OCI-M2 (cell line): Measurements from ENCODE around the gene HOXD10.
A peak's percentile ranks its signal among the peaks of the same experiment; 100 is the strongest.

ENCODE experiments used
- DNase-seq: peaks from one replicate; lab custom pipeline; 2025; ENCODE audit not compliant: unreplicated experiment; lab: John Stamatoyannopoulos, UW

The HOXD10 gene

DNA sequence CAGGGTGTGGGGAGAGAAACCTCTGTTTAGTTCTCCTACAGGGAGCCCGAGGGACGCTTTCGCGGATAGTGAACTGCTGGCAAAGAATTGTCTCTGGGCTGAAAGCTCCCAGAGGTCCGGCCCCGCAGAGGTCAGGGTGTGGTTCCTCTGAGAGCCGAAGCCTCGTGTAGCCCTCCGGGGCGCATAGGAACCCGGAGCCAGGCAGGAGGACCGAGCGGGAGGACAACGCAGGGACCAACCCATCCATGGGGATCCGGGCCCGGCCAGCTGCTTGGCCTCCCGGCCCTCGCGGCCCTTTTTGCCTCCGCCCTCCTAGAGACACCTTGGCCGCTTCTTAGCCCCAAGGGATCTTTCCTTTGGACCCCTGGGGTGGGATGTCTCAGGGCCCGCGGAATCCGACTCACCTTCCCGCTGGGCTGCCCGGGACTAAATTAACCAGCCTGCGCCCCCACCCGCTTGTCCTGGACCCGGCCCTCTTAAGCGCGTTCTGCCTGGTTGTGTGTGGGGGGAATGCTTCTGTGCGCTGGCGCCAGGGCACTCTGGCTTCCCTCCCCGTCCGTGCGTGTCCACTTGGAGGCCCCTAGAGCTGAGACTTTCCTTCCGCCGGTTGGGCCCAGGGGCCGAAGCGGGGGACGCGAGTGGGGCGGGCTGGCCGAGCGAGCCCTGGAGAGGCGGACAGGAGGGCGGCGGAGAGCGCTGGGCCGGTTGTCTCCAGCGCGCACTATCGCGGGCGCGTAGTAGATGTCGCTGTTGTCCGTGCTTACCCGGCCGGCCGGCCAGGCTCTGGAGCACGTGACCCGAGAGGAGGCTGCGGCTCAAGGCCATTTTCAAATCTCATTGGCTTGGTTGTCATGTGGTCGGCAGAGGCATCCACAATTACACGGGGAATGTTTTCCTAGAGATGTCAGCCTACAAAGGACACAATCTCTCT lies at the start of gene HOXD10:
Gene HOXD10, plus strand, starts transcription at position 896 of the 931 bp plus-strand sequence. CDS start 56 bp downstream, outside the sequence.
- DNase-seq: no peak

GRCh38 chr2:176067589-176068418 lies 48.8 kb upstream of the HOXD10 start:
- no peak for DNase-seq

- DNase-seq: no peak
Observed at GRCh38 chr2:176068419-176068832, 48.2 kb upstream of the HOXD10 start.

DNA sequence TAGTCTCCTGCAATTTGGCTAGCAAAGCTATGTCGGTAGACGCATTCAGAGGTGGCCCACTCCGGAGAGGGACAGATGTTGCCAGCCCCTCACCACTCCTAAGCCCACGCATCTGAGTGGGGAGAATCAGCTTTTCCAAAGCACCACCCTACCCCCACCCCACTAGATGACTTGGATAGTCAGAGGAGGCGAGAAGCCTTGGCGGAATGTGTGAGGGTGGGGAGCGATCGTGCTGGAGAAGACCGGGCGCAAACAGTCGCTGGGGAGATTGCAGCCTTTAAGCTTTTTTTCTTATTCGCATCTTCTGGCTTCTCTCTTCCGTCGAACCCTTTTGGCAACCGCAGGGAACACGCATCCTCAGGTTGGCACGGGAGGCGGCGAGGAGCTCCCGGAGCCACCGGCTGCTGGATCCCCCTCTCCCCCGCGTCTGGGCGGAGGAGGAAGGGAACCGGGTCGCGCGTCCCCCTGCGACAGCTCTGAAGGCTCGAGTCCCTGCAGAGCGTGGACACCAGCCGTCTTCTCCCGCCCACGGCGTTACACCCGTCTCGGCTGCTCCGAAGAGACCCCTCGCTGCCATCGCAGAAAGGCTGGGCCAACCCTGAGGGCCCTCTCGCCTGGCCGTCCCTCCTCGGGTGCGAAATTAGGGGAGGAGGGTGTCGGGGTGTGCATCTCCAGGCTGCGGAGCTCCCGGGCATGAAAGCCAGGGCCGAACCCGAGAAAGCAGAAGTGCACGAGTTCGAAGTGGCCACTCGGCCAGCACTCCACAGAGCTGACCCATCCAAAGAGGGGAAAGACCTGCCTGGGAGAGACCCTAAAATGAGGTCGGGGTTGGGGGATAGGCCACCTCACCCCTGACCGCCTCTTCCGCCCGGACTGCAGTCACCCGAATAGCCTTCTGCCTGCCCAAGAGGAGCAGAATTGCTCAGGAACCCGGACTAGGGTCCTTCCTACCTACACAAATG lies 45.0 kb upstream of the HOXD10 start:
- no peak for DNase-seq

GRCh38 chr2:176072292-176072669 lies 44.3 kb upstream of the HOXD10 start:
- no peak for DNase-seq

DNA sequence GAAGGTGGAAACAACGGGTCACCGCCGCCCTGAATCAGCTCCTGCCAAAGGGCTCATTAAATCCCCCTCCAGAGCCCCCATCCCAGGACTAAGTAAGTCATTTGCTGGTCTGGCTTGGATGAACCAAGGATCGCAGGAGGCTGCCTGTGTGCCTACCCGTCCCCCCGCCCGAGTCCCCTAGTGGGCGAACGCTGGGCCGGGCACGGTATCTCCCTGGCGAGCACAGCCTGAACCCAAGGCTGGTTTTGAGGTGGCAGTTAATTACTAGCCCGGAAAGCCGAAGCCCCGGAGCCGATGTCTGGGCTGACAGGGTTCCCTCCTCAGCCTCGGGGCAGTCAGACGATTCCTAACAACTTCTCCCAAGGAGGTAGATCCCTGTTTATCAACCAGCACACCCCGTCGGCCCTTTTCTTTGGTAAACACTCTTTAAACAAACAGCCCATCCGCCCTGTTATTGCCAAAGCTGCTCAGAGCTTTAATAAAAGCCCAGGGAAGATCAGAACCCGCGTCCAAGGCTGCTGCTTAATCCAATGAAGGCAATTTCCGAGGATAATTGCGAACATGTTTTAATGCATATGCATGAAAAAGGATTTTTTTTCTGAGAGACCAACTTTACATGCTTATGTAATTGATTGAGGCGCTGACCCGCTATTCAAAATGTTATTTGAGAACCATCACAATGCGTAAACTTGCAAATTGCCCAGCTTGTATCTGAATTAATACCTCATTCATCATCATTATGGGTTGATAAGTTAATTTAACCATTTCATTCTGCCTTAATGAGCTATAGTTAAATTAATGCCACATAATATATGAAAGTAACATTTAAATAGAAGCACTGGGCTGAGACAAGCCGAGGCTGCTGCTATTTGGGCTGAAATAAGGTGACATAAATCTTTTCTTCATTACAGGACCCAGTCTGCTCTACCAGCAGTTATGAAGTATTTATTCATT lies 43.4 kb upstream of the HOXD10 start:
- no peak for DNase-seq

GRCh38 chr2:176074919-176075425 lies 41.6 kb upstream of the HOXD10 start:
- DNase-seq: no peak

GRCh38 chr2:176075481-176075880 lies 41.1 kb upstream of the HOXD10 start:
- no peak for DNase-seq

DNA sequence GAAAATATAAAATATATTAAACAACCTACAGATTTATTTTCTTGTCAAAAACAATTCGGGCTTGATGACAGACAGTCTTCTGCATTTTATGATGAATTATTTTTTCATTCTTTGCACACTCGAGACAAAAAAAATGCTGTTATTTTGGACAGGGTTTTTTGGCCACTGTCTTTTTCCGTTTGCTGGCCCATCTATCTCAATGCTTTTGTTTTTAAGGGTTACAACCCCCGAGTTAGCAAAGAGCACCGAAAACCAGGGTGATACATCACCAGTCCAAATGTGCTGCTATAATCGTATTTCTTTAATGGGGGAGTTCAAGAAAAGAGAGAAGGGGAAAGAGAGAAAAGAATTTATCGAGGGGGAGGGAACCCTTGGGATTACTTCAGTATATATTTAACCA lies 40.5 kb upstream of the HOXD10 start:
- no peak for DNase-seq

DNA sequence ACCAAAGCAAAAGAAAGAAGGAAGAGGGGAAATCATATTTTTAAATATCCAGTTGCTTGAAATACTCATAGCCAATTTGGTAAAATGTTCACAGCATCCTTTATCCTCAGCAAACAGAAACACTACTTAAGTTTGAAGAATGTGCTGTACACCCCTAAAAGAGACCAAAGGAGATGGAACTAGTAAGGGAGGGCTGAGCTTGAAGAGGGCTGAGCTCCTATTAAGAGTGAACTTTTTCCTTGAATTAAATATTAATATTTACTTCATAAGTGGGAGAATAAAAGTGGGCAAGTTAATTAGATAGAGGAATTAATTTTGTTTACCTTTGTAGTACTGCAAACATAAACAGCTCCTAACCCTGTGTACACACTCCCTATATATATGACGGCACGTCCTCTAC lies 39.8 kb upstream of the HOXD10 start:
- no peak for DNase-seq

GRCh38 chr2:176078541-176079284 lies 37.9 kb upstream of the HOXD10 start:
- DNase-seq: no peak

GRCh38 chr2:176079285-176079830 lies 37.2 kb upstream of the HOXD10 start:
- no peak for DNase-seq

DNA sequence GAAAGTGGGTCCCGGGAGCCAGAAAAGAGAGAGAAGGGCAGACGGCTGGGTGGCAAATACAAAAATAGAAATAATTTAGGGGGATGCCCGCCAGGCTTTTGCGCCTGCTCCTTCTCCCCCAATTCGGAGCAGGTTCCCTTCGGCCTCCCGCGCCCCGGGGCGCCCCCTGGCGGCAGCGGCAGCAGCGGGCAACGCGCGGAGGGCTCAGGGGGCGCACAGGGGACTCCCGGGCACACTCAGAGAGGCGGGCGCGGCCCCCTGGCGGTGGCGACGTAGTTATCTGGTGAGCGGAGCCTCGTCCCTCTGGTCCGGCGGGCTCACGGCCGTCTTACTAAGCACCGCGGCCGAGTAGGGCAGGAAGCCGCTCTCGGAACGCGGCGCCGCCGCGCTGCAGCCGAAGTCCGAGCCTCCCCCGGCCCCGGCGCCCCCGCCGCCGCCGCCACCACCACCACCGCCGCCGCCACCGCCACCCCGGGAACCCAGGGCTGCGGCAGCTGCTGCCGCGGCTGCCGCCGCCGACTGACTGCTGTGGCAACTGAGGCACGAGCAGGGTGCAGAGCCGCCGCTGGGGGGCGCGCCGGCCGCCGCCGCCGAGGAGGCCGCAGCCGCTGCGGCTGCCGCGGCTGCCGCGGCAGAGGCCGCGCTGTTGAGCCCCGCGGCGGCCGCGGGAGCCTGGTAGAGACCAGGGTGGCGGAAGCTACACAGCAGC lies 36.6 kb upstream of the HOXD10 start:
- DNase-seq: peak; percentile 31

DNA sequence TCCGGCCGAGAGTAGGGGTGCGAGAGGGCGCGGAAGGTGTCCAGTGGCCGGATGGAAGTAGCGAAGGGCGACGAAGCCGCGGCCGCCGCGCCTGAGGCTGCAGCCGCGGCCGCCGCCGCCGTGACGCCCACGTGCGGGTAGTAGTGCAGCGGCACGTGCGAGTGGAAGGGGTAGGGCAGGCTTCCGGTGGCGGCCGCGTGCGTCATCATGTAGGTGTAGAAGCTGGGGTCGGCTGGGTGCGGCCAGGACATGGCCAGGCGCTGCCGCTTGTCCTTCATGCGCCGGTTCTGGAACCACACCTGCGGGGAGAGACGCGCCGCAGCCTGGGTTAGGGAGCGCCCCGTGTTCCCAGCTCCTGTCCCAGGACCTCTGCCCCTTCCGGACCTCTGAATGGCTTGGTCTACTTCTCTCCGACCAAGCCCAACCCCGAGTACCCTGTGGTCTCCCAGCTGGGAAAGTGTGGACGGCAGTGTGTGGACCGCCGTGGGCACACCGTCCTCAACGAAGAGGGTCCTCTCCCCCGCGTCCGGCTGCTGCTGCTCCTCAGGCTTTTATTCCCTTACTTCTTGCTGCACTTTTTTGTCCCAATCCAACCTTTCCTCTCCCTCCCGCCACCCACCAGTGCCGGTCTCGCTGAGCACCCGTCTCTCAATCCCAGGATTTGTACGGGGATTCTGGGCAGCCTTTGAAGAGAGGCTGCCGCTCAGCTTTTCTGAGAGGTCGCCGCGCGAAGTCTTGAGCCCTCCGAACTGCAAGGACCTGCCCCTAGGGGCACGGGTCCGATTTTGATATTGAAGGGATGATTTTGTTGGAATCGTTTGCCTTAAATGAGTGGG lies 35.8 kb upstream of the HOXD10 start:
- no peak for DNase-seq

- DNase-seq: no peak
Observed at GRCh38 chr2:176081376-176081836, 35.2 kb upstream of the HOXD10 start.

- DNase-seq: no peak
Observed at GRCh38 chr2:176081837-176082524, 34.6 kb upstream of the HOXD10 start.
